ENCODE measurements around the gene SLC9A9.
"Not testable (repeated sequence)": the region's sequence is repeated elsewhere in the genome, so short reads cannot be mapped to it uniquely, and the experiment has no call there.

The SLC9A9 gene

DNA sequence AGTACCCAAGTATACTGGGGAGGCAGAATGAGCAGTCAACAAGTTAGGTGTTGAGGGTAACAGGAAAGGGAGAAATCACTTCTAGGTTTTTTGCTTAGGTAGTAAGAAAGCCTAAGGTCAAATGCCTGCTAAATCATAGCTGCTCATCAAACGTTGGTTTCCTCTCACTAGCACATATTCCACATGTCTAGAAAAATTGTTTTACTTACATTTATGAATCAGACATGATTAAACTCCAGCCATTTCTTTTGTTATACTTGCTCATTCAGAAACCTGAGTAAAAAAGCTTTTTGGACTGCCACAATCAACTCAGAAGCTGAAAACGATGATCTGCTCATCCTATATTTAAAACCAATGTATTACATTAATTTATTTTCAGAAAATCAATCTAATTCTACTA lies 40.2 kb downstream of the SLC9A9 start:
- DNase-seq = no peak

DNA sequence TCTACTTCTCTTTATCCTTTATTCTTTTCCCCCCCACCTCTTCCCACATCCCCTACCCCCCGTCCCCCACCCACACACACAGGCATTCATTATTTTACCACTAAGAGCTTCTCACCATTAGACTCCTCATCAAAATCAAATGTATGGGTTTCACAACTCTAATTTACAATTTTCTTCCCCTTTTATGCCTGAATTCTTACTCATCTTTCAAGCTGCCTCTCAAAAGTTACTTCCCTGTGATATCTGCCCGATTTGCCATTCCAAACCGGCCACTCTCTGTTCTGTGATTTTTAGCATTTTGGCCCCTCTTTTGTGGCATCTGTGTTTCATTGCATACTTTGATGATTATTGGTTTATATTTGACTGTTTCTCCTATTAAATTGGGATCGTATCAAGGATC lies 42.2 kb downstream of the SLC9A9 start:
- DNase-seq = no peak

DNA sequence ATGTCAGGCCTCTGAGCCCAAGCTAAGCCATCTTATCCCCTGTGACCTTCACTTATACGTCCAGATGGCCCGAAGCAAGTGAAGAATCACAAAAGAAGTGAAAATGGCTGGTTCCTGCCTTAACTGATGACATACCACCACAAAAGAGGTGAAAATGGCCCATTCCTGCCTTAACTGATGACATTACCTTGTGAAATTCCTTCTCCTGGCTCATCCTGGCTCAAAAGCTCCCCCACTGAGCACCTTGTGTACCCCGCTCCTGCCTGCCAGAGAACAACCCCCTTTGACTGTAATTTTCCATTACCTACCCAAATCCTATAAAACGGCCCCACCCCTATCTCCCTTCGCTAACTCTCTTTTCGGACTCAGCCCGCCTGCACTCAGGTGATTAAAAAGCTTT lies 42.8 kb downstream of the SLC9A9 start:
- not testable (repeated sequence) for DNase-seq

DNA sequence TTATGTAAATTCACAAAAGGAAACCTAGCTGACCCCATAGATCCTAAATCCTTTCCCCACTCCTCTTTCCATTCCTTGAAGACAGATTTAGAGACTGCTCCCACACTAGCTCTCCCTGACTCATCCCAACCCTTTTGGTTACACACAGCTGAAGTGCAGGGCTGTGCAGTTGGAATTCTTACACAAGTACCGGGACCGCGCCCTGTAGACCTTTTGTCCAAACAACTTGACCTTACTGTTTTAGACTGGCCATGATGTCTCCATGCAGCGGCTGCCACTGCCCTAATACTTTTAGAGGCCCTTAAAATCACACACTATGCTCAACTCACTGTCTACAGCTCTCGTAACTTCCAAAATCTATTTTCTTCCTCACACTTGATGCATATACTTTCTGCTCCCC lies 47.2 kb downstream of the SLC9A9 start:
- not testable (repeated sequence) for DNase-seq

DNA sequence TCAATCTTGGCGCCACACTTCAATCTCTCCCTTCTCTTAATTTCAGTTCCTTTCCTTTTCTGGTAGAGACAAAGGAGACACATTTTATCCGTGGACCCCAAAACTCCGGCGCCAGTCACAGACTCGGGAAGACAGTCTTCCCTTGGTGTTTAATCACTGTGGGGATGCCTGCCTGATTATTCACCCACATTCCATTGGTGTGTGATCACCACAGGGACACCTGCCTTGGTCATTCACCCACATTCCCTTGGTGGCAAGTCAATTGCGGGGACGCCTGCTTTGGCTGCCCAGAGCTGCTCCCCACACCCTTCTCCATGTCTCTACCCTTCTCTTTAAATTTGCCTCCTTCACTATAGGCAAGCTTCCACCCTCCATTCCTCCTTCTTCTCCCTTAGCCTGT lies 50.1 kb downstream of the SLC9A9 start:
- not testable (repeated sequence) for DNase-seq

DNA sequence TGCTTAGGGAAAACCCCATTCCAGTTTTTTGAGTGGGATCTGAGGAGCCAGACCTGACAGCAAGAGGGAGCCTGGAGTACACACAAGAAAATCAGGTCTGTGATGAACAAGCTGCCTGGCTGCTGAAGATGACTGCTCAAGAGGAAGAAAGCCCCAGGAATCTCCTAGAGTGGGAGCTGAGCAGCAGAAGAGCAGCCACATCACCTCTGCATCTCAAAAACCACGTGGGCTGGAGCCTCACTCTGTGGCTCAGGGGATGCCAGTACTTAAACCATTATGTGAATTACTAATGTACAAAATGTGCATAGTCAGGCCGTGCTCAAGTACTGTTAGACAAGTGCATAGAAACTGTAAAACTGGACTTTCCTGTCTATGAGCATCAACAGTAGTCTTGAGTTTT lies 52.4 kb downstream of the SLC9A9 start:
- DNase-seq = no peak

DNA sequence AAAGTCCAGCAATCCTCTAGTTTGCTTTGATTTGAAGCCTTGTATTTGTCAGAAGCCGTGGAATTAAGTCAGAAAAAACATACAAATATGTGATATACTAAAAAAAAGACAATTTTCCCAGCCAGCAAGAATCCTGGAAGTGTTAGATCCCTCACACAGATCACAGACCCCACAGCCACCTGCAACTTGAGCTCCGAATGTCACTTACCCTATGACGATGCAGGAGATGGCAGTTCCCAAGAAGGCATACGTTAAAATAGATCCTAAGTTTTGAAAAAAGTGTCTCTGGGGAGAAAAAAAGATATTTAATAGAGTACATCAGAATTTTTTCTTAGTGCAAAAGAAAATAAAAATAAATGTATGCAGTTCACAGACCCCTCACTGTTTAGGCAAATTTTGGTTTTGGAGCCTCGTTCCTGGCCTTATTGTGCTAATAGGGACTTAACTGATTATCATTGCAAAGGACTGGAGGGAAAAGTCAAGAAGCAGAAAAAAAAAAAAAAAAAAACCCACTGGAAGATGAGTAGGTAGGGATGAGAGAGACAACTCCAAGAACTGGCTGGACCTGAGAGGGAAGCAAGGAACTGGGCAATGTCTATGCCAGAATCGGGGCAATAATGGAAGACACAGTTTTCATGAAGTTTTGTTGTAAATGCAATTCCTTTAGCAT lies 53.3 kb downstream of the SLC9A9 start:
- DNase-seq = no peak

DNA sequence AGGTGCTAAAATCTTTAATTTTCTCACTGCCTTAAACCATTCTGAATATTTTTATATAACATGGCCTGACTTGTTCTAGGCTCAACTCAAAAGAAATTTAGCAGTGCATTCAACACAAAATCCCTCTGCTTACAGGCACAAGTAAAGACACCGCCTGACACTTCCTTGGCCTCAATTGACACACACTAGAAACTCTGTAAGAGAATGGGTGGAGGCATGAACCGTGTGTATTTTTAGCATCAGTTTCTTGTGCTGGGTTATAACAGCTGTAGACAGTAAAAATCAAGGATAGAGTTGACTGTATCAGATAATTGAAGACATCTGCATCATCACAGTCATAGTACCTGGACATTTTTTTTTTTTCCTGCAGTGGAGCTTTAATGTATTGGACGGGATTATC lies 54.3 kb downstream of the SLC9A9 start:
- no peak for DNase-seq

DNA sequence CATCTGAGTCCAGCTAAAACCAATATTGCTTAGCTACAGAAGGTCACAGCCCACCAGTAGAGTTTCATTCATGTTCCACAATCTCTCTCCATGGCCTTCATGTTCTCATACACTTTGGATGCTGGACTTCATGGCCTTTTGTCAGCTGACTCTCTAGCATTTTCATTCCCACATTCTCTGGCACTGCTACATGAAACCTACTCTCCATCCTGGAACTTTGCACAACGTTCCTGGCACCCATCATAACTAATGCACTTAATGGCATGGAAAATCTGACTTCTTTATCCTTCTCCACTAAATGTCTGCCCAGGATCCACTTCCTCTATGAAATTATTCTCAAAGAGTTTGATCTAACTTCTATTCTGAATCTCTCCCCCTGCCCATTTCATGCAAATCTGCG lies 56.9 kb downstream of the SLC9A9 start:
- DNase-seq = no peak

DNA sequence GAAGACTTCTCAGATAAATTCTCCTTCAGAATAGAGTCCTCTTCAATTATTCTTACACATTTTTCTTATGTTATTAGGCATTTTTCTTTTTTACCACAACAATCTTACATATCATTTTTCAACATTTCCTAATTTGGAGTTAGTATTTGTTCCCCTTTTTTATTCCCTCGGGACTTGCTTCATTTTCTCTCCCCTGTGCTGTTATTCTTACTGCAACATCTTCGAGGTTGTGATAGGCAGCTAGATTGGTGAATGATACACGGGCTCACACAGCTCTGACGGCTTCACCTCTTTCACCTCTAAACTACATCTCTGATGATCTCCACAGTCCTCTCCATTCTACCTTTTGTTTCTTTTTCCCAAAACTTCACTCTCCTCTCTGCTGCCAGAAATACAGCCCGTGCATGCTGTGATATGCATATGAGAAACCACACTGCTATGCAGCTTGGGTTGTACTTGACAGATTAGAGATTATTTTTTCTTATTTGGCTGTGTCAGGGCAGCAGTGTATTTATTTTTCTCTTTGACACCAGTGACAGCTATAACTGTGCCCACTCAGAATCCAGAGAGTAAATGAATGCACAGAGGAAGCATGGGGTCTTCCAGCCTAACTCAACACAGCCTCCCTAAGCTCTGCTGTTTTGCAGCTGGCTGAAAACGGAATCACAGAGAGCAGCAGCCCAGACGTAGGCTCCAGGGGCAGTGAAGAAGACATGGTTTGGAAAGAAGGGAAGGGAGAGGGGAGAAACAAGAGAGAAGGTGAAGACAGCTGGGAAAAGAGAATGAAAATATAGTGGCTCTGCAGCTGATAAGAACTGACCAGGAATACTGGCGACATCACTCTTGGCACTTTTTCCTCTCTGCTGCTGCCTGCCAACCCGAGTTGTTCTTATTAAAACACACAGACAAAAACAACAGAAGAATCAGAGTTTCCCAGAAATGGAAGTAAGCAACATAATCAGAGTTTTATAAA lies 61.8 kb downstream of the SLC9A9 start:
- no peak for DNase-seq

DNA sequence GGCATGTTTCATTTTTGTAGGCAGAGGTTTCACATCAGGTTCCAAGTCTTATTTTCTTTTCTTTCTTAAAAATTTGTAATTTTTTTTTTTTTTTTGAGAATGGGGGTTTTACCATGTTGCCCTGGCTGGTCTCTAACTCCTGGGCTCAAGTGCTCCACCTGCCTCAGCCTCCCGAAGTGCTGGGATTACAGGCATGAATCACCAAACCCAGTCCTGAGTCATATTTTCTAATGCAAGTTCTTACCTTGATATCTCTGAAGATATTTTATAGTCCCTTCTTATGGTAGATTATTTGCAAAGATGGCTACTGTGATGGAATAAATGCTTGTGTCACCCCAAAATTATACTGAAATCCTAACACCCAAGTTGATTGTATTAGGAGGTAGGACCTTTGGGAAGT lies 63.8 kb downstream of the SLC9A9 start:
- no peak for DNase-seq

DNA sequence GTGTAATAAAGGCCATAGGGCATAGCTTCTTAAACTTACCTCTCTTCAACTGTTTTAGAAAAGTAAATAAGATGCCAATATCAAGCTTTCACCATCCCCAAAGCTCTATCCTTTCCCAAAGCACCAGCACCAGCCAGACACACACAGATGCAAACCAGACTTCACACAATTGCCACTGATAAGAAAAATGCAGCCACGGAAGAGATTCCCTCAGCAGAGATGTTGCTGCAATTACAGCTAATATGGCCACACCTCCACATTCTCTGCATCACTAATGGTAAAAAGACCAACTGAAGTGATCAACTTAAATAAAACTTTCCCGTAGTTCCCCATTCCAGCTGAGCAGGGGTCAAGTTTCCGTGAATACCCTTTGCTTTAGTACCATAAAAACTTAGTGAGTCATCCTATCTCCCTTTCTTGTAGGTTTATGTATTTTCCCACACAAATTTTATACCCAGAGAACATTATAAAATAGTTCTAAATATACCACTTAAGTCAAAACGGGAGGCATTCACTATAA lies 64.4 kb downstream of the SLC9A9 start:
- DNase-seq = no peak

DNA sequence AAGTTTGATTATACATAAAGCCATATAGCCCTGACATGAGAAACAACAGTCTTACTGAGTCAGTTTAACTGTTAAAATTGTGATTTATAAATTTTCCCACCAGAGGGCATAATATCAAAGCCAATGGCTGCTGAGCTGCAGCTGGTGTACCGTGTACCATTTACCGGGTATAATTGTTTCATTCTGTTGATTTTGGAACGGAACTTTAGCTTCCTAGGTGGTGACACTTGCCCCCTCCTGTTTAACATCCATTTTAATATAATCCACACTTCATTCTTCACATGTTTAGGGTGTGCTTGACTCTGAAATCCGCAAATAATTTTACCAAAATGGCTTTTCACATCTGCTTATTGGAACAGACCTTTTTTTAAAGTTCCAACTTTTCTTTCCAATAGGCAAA lies 72.8 kb downstream of the SLC9A9 start:
- DNase-seq = peak; percentile 76

DNA sequence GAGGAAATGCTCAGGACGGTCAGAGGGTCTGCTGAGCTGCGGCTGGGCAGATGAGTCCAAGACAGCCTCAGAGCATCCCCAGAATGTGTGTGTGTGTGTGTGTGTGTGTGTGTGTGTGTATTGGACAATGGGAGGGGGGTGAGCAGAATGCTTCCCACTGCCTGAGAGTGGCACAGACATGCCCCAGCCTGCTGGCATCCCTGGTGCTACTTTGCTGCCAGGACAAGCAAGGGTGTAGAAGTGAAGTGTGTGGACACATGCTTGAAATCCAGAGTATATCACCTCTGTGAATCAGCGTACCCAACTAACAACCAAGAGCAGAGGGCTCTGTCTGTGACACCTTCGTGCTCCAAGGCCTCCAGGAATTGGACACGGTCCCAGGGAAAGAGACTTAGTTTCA lies 76.3 kb downstream of the SLC9A9 start:
- no peak for DNase-seq

DNA sequence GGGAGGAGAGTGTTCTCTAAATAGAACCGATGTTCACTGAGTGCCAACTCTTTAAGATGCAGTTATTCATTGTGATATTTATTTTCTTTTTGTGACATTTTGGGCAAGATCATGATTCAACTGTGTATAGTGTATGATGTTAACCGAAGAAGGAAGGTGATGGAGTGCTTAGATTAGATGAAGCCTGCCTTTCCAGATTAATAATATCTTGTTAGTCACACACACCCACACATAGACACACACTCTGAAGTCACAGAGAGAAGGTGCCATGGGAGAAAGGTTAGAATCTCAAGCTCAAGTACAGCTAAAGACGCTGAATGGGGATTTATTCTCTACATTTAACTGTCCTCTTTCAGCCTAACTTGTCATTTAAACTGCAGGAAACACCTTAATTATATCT lies 77.0 kb downstream of the SLC9A9 start:
- DNase-seq = no peak

DNA sequence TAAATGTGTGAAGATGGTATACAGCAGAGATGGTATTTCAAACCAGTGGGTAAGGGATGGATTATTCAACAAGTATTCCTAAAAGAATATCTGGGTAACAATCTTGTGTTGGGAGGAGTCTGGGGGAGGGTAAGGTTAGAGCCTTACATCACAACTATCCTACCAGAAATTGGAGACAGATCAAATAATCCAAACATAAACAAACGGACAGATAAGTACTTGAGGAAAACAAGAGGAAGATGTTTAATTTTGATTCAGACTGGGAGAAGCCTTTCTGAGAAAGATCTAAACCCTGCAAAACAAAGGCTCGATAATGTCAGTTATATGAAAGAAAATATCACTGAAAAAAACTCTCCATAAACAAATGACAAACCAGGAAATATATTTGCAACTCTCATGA lies 77.9 kb downstream of the SLC9A9 start:
- no peak for DNase-seq

DNA sequence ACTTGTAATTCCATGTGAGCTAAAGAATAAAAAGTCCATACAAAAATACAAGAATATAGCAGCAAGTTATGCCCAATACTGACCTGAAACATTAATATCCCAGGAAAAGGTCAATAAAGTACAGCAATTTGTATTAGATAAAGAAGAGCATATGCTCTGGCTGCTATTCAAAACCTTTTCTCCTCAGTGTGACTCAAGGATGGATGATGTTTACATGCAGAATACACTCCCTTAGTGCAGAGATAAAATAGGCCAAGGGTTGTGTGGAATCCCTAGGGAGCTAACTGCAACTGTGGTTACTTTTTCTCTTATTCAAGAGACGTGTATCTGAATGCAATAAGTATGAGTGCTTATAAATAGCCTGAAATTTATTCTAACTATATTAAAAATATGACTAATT lies 78.7 kb downstream of the SLC9A9 start:
- DNase-seq = no peak

DNA sequence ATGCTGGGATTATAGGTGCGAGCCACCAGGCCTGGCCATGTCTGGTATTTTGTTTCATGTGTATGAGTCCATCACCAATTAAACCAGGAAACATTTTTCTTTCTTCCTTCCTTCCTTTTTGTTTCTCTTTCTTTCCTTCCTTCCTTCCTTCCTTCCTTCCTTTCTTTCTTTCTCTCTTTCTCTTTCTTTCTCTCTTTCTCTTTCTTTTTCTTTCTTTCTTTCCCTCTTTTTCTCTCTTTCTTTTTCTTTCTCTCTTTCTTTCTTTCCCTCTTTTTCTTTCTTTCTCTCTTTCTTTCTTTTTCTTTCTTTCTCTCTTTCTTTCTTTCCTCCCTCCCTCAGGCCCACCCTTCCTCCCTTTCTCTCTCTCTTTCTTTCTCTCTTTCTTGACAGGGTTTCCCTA lies 83.4 kb downstream of the SLC9A9 start:
- DNase-seq = no peak

DNA sequence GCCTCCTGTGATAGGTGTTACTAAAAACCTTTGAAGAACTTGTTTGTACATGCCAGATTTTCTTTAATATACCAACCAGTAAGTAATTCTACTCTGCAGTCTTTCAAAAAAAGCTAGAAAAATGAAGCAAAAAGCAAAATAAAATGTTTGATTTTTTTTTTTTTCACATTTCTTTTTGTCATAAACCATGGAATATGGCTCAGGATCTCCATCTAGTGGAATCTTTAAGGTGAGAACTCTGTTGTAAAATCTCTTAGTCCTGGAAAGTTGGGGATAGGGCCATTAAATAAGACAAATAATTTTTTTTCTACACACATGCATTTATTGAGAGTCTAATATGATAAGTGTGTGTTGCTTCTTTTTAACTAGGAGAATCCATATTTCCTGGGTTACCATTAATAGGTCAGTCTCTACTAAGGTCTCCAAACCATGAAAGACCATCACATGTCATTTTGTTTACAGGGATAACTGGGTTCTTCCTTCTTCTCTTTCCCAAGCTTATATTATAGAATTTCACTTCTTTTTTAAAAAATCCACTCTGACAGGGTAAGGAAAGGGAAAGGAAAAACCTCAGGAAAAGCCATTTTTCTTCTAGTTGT lies 84.6 kb downstream of the SLC9A9 start:
- DNase-seq = peak; percentile 13

DNA sequence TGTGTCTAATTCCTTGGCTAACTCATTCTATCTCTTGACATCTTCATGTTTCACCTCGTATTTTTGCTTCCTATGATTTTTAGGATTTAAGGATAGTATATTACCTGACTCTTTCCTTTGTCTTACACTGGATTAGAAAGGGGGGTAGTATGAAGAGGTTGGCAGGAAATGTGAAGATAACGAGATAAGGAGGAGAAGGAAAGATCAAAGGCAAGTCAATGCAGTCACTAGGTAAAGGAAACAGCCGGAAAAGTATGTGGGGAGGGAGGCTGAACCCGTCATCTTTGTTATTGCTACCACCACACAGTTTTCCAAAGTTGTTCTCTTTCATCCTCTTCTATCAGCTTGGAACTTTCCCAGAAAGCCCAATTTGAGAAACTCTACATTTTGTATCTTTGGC lies 90.6 kb downstream of the SLC9A9 start:
- DNase-seq = no peak

DNA sequence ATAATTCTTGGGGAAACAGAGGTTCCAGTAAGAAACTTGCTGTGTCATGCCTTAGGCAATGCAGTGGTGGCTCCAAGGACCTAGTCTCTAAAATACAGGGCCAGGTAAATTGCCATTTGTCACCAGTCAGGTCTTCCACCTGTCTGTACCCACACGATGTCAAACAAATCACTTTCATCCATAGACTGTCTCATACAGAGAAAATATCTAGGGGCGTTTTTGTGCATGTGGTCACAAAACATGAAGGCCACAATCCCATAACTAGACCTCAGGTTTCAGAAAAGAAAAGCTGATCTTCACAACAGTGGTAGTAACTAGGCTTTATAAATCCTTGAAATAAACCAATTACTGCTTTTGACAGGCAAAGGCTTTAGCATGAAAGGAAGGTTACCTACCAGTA lies 92.3 kb downstream of the SLC9A9 start:
- no peak for DNase-seq

DNA sequence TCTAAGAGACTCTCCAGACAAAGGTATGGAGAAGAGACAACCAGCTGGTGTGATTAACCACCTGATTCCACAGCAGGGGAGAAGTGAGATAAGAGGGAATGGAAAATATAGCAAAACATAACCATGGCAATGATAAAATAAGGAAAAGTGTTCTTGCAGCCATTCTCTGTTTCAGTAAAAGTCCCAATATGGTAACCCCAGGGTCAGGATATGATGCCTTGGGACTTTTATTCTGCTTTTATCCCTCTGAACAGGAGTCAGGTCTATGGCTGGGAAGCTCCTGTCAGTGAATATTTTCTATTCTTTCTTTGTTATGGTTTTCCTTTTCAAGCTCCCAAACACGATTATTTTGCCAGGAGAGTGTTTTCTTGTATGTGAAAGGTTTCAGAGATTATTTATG lies 94.2 kb downstream of the SLC9A9 start:
- no peak for DNase-seq

DNA sequence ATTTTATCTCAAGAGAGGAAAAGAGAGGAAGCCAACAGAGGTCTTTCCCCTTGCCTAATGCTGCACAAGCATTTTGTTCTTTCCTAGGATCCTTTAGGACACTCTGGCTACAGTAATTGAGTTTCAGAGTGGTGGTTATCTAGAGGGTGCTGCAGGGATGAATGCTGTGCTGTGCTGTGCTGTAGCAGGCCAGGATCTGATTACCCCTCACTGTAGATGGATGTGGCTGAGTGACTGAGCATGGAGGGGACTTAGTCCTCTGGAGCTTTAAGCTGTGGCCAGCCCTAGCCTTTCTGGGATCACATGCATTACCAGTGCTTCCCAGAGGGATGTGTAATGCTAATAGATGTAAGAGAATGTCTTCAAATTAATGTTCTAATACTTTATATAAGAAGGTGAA lies 94.8 kb downstream of the SLC9A9 start:
- no peak for DNase-seq

DNA sequence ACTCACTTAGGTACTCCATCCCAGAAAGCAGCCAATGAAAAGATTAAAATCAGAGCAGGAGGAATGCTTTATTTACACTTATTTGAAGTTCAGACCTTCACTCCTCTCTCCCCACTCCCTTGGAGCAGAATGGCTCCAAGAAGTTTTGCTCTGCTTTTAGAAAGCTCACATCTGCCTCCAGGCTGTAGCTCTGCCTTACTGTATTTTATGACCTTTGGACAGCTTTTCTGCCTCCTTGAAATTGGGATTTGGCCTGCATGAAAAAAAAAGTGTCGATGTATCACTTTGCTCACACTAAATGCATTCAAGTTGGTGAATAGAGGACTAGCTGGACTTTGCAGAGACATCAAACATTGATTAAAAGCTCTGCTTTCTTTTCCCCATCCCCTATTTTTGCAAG lies 95.3 kb downstream of the SLC9A9 start:
- DNase-seq = no peak
